OCI-LY1 (cell line): ENCODE results near the gene FBXL4.

Experiments
- H2AFZ ChIP-seq: fragments of 200-600 bp; sonication (generic), shearing (Covaris generic); 2 replicates; pipeline ENCODE4 v1.6.0; 2014; ENCODE audit warnings: antibody characterized with exemption, mild to moderate bottlenecking, low read length
- H3F3A ChIP-seq: fragments of 200-600 bp; sonication (generic), shearing (Covaris generic); 2 replicates; pipeline ENCODE4 v1.6.0; 2014; ENCODE audit warnings: mild to moderate bottlenecking, antibody characterized with exemption, low read length, moderate library complexity; ENCODE audit not compliant: insufficient read depth
- H3K27ac ChIP-seq: fragments of 200-600 bp; sonication (generic); 2 replicates; pipeline ENCODE4 v1.5.1; 2014; ENCODE audit warnings: low read length, mixed run types, mild to moderate bottlenecking, low read depth; ENCODE audit not compliant: poor library complexity, severe bottlenecking
- H3K27me3 ChIP-seq: fragments of 200-600 bp; sonication (generic); 2 replicates; pipeline ENCODE4 v1.6.0; 2014; ENCODE audit warnings: antibody characterized with exemption, mild to moderate bottlenecking, low read length, moderate library complexity; ENCODE audit not compliant: insufficient read depth
- H3K36me3 ChIP-seq: fragments of 200-600 bp; sonication (generic); 2 replicates; pipeline ENCODE4 v1.6.1; 2014; ENCODE audit warnings: mild to moderate bottlenecking, antibody characterized with exemption, low read length, moderate library complexity, mixed read lengths; ENCODE audit not compliant: insufficient read depth
- H3K4me1 ChIP-seq: fragments of 200-600 bp; sonication (generic); 2 replicates; pipeline ENCODE4 v1.5.1; 2014; ENCODE audit warnings: mild to moderate bottlenecking, low read length, moderate library complexity; ENCODE audit not compliant: insufficient read depth, severe bottlenecking
- H3K4me2 ChIP-seq: fragments of 200-600 bp; sonication (generic), shearing (Covaris generic); 2 replicates; pipeline ENCODE4 v1.6.1; 2014; ENCODE audit warnings: low read length
- H3K4me3 ChIP-seq: fragments of 200-600 bp; sonication (generic); 2 replicates; pipeline ENCODE4 v1.5.1; 2014; ENCODE audit warnings: low read length, low read depth, mild to moderate bottlenecking, mixed read lengths; ENCODE audit not compliant: poor library complexity, severe bottlenecking
- H3K79me2 ChIP-seq: fragments of 200-600 bp; shearing (Covaris generic); 2 replicates; pipeline ENCODE4 v1.6.1; 2016; ENCODE audit warnings: mixed run types, low read length, mixed read lengths; ENCODE audit not compliant: insufficient read depth
- H3K9ac ChIP-seq: fragments of 200-600 bp; sonication (generic), shearing (Covaris generic); 2 replicates; pipeline ENCODE4 v1.6.1; 2014; ENCODE audit warnings: mild to moderate bottlenecking, low read length, mixed read lengths
- H3K9me2 ChIP-seq: fragments of 200-600 bp; sonication (generic), shearing (Covaris generic); 2 replicates; pipeline ENCODE4 v1.6.1; 2014; ENCODE audit warnings: low read depth, mild to moderate bottlenecking, low read length, mixed read lengths
- H3K9me3 ChIP-seq: fragments of 200-600 bp; shearing (Covaris generic); 2 replicates; pipeline ENCODE4 v1.6.1; 2014; ENCODE audit warnings: low read length, mixed read lengths
- H4K20me1 ChIP-seq: fragments of 200-600 bp; sonication (generic), shearing (Covaris generic); 2 replicates; pipeline ENCODE4 v1.6.0; 2016; ENCODE audit warnings: mild to moderate bottlenecking, low read length; ENCODE audit not compliant: insufficient read depth
- CTCF ChIP-seq: fragments of 200-600 bp; sonication (generic), shearing (Covaris generic); IDR thresholded peaks from 2 replicates; pipeline ENCODE4 v1.5.1; 2017; ENCODE audit warnings: mild to moderate bottlenecking, antibody characterized with exemption, low read length, moderate library complexity, mixed read lengths
- EZH2 ChIP-seq: fragments of 200-600 bp; sonication (generic), shearing (Covaris generic); IDR thresholded peaks from 2 replicates; pipeline ENCODE4 v1.8.0; 2017; ENCODE audit warnings: borderline replicate concordance, mixed run types, mild to moderate bottlenecking, antibody characterized with exemption, low read length, moderate library complexity, mixed read lengths

The FBXL4 gene

GRCh38 chr6:98976674-98977385, 29.1 kb upstream of the FBXL4 start:
- Histone ChIP-seq H3K27ac (no peak overlapping the region), H3F3A (no peaks in the 10 kb centered on the region), H2AFZ (no peak overlapping the region), H3K4me3 (no peak overlapping the region), H3K9me2 (no peaks in the 10 kb centered on the region), H3K36me3 (no peaks in the 10 kb centered on the region), H3K9me3 (no peaks in the 10 kb centered on the region), H3K4me2 (no peak overlapping the region), H3K79me2 (no peaks in the 10 kb centered on the region), H4K20me1 (no peaks in the 10 kb centered on the region), H3K9ac (no peak overlapping the region), H3K4me1 (no peaks in the 10 kb centered on the region), H3K27me3 (no peaks in the 10 kb centered on the region)
- TF ChIP-seq EZH2 (no peak), CTCF (no peak)

DNA sequence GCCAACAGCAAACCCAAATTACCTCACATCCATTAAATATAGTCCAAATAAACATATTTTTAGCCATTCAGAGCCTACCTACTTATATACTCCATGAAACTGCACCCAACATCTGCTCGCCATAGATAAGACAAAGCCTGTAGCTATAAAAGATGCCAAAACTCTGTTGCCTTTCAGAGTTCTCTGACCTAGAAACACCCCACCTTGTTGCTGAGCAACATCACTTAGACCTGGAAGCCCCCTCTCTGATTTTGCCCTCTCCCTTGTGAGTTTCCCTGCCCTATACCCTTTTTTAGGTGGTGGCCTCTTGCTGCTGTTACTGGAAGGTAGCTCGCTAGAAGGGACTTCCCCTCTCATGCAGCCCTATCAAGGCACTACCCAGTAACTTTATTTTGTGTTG, 27.7 kb upstream of the FBXL4 start:
- H4K20me1 ChIP-seq, result no peaks in the 10 kb centered on the region
- no peaks in the 10 kb centered on the region for H3K27me3 ChIP-seq
- no peaks in the 10 kb centered on the region for H3K9me3 ChIP-seq
- no peak for TF ChIP-seq EZH2
- no peak for TF ChIP-seq CTCF
- H3K4me2 ChIP-seq, result no peak overlapping the region
- H3K9me2 ChIP-seq, result no peaks in the 10 kb centered on the region
- no peaks in the 10 kb centered on the region for H3K36me3 ChIP-seq
- no peak overlapping the region for H3K27ac ChIP-seq
- H2AFZ ChIP-seq, result no peak overlapping the region
- no peak overlapping the region for H3K9ac ChIP-seq
- H3F3A ChIP-seq, result no peaks in the 10 kb centered on the region
- H3K4me1 ChIP-seq, result no peaks in the 10 kb centered on the region
- no peaks in the 10 kb centered on the region for H3K79me2 ChIP-seq
- H3K4me3 ChIP-seq, result no peak overlapping the region

DNA sequence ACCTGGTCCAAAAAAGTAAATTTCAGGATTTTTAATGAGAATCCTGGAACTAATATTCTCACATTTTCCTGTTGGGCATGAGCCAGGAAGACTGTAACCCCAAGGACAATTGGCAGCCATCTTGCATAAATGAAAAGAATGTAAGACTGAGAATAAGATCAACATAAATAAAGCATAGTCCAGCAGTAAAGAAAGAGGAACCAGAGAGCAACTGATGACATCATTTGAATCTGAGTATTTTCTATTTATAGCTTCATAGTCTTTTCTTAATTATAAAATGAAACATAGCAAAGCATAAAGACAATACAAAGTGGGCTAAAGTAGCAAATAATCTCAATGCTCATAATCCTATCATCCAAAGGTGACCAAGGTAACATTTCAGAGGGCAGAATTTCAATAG, 26.6 kb upstream of the FBXL4 start:
- Histone ChIP-seq H3F3A (no peaks in the 10 kb centered on the region), H4K20me1 (no peaks in the 10 kb centered on the region), H3K36me3 (no peaks in the 10 kb centered on the region), H3K4me1 (no peaks in the 10 kb centered on the region), H3K9me2 (no peaks in the 10 kb centered on the region), H2AFZ (no peak overlapping the region), H3K9me3 (no peaks in the 10 kb centered on the region), H3K27ac (no peak overlapping the region), H3K4me3 (no peak overlapping the region), H3K27me3 (no peaks in the 10 kb centered on the region), H3K9ac (no peak overlapping the region), H3K4me2 (no peak overlapping the region), H3K79me2 (no peaks in the 10 kb centered on the region)
- TF ChIP-seq EZH2, result no peak
- TF ChIP-seq CTCF, result no peak
